ENCODE data around the gene ETNK1.

- TF ChIP-seq CTCF (IDR thresholded peaks at IDR 0.05; ENCODE audit: poor library complexity) (no peak), EZH2 (IDR thresholded peaks at IDR 0.05; ENCODE audit: borderline replicate concordance) (no peak)
Measured at GRCh38 chr12:22729431-22729956, 104.5 kb downstream of the ETNK1 start.
